K562 (cell line): ENCODE measurements around the gene PDE12. TPM values are rescaled to one million over a fixed set of nuclear protein-coding genes. Genes with fewer than 3 reads are reported as not detected.

ENCODE experiments used
- FOXM1 ChIP-seq, 2 experiments: fragments of 450-650 bp in 1 of 2; sonication (generic) in 1 of 2; formaldehyde crosslinking in 1 of 2; IDR thresholded peaks; 2 replicates each; pipeline versions ENCODE4 v1.6.1 to v1.9.0; 2017 to 2022; ENCODE audit warnings: low read depth in 2 of 2, mild to moderate bottlenecking in 2 of 2, missing genetic modification reagents in 1 of 2, moderate library complexity in 1 of 2
- MAZ ChIP-seq, 2 experiments: fragments of 450-650 bp in 1 of 2; sonication (generic) in 1 of 2; formaldehyde crosslinking; IDR thresholded peaks in 1 of 2; conservative IDR thresholded peaks in 1 of 2; 2 replicates each; pipeline versions ENCODE4 v1.4.0 to v1.5.0; 2020; ENCODE audit warnings: mild to moderate bottlenecking in 1 of 2, missing genetic modification reagents in 1 of 2
- MCM3 ChIP-seq: fragments of 450-650 bp; IDR thresholded peaks from 2 replicates; pipeline ENCODE4 v1.6.1; 2016
- MCM5 ChIP-seq: fragments of 450-650 bp; IDR thresholded peaks from 2 replicates; pipeline ENCODE4 v1.6.1; 2016; ENCODE audit warnings: low read depth
- MLLT1 ChIP-seq, 2 experiments: fragments of 450-650 bp; IDR thresholded peaks; 2 replicates each; pipeline ENCODE4 v1.6.1; 2016
- NFYB ChIP-seq: IDR thresholded peaks from 2 replicates; pipeline ENCODE4 v1.6.1; 2011; ENCODE audit warnings: mild to moderate bottlenecking, moderate library complexity; ENCODE audit not compliant: insufficient read length; ENCODE audit errors: extremely low read depth
- NKRF ChIP-seq: fragments of 450-650 bp; IDR thresholded peaks from 2 replicates; pipeline ENCODE4 v1.6.1; 2016; ENCODE audit warnings: borderline replicate concordance
- RNF219 ChIP-seq: fragments of 250-450 bp; sonication (Bioruptor Pico); IDR thresholded peaks from 2 replicates; pipeline ENCODE4 v1.5.0; 2022; ENCODE audit warnings: mild to moderate bottlenecking
- TGIF2 ChIP-seq: sonication (generic); formaldehyde crosslinking; IDR thresholded peaks from 2 replicates; pipeline ENCODE4 v1.8.1; 2022; ENCODE audit warnings: mild to moderate bottlenecking, missing genetic modification reagents, moderate library complexity
- TRIM25 ChIP-seq: fragments of 450-650 bp; IDR thresholded peaks from 2 replicates; pipeline ENCODE4 v1.7.0; 2016; ENCODE audit warnings: borderline replicate concordance
- ZNF280A ChIP-seq: fragments of 450-650 bp; IDR thresholded peaks from 2 replicates; pipeline ENCODE4 v1.6.1; 2018; ENCODE audit warnings: mild to moderate bottlenecking, low read depth; ENCODE audit not compliant: partially characterized antibody
- ZNF655 ChIP-seq: fragments of 250-450 bp; sonication (Bioruptor Pico); IDR thresholded peaks from 2 replicates; pipeline ENCODE4 v1.5.0; 2021
- polyA plus RNA-seq, 8 experiments: library from polyadenylated mRNA; depleted of rRNA in 4 of 8; stranded (reverse) in 5 of 8; unstranded in 3 of 8; fragments of >200 nt; fragmentation: Nextera tagmentation in 2 of 8; fragmentation: Illumina TruSeq in 1 of 8; extraction: Ambion mirVana in 2 of 8; extraction: Trizol in 1 of 8; gene quantifications; 2 replicates each; pipeline versions ENCODE4 v1.2.1 to v1.2.3, GENCODE V29; 2011 to 2014; ENCODE audit warnings: inconsistent platforms in 1 of 8, missing spikeins in 1 of 8
- total RNA-seq, 7 experiments: library from RNA; depleted of rRNA in 6 of 7; stranded (reverse); fragments of >200 nt in 6 of 7; fragmentation: Illumina TruSeq in 2 of 7; extraction: Trizol in 2 of 7; gene quantifications; 2 replicates each; pipeline versions ENCODE4 v1.2.1 to v1.2.3, GENCODE V29; 2011 to 2021; ENCODE audit warnings: low replicate concordance in 1 of 7

The PDE12 gene
- total and polyA plus RNA-seq, 9 of the 15 experiments (the other 6 are each of a cell fraction or from before 2014, with no cell fraction given) = 2.1 to 20.5 (median 10.0) TPM

- no peak for TF ChIP-seq TRIM25
- TF ChIP-seq TGIF2 (CRISPR knock-in tag) = no peak
- TF ChIP-seq FOXM1 (IDR thresholded peaks at IDR 0.05; ENCODE audit: low read depth) = no peak
- peak; percentile 46; the same call in 1 of the 2 replicates for TF ChIP-seq FOXM1 (CRISPR knock-in tag; IDR thresholded peaks at IDR 0.05; ENCODE audit: low read depth)
- TF ChIP-seq NFYB = peak; percentile 34
- no peak for TF ChIP-seq MCM3
- peak; percentile 70 for TF ChIP-seq NKRF
- TF ChIP-seq MLLT1 (IDR thresholded peaks at IDR 0.05) = peak; percentile 82 to 90
- no peak for TF ChIP-seq ZNF655 (CRISPR knock-in tag)
- TF ChIP-seq RNF219 (CRISPR knock-in tag) = no peak
- no peak for TF ChIP-seq ZNF280A
- peak in 1 of 2 experiments; percentile 74; a peak in 3 of 4 replicates for TF ChIP-seq MAZ (CRISPR knock-in tag; conservative IDR thresholded peaks at IDR 0.05 in 1 of 2, IDR thresholded peaks at IDR 0.05 in 1 of 2)
- no peak for TF ChIP-seq MCM5
Observed at GRCh38 chr3:57597127-57597923, 41.3 kb downstream of the PDE12 start, which contains the start of gene ARF4 (continued).
